Sigmoid colon (tissue), 7 donors: ENCODE data around the gene ACOX1. TPM values are rescaled to one million over a fixed set of nuclear protein-coding genes. Genes with fewer than 3 reads are reported as not detected.
"Not testable (repeated sequence)": the region's sequence is repeated elsewhere in the genome, so short reads cannot be mapped to it uniquely, and the experiment has no call there.

Experiments
- DNase-seq: peaks from one replicate; pipeline ENCODE4 v3.0.0-alpha.2; 2019
- H3K27ac ChIP-seq, 4 donors: fragments of 200-600 bp; sonication (generic); one replicate each; pipeline ENCODE4 v1.5.1; 2016 to 2019; ENCODE audit warnings: mild to moderate bottlenecking in 1 of 4
- H3K27me3 ChIP-seq, 3 donors: fragments of 200-600 bp; sonication (generic); one replicate each; pipeline ENCODE4 v1.5.1; 2019; ENCODE audit warnings: mild to moderate bottlenecking in 1 of 3
- H3K36me3 ChIP-seq, 4 donors: fragments of 200-600 bp; sonication (generic); one replicate each; pipeline ENCODE4 v1.5.1; 2016 to 2019
- H3K4me1 ChIP-seq, 4 donors: fragments of 200-600 bp; sonication (generic); one replicate each; pipeline ENCODE4 v1.5.1; 2017 to 2019
- H3K4me3 ChIP-seq, 4 donors: fragments of 200-600 bp; sonication (generic); one replicate each; pipeline ENCODE4 v1.5.1; 2017 to 2019; ENCODE audit warnings: mild to moderate bottlenecking in 2 of 4, moderate library complexity in 1 of 4
- H3K9me3 ChIP-seq, 4 donors: fragments of 200-600 bp in 3 of 4; sonication (generic) in 3 of 4; one replicate each; pipeline versions ENCODE4 v1.5.1 to v1.6.1; 2013 to 2019
- EP300 ChIP-seq, 4 donors: sonication (generic); formaldehyde crosslinking; IDR thresholded peaks; one replicate each; pipeline ENCODE4 v1.6.1; 2017; ENCODE audit warnings: antibody characterized with exemption in 4 of 4
- POLR2A ChIP-seq, 2 donors: fragments of 450-650 bp; IDR thresholded peaks; one replicate each; pipeline ENCODE4 v1.6.1; 2016; ENCODE audit warnings: antibody characterized with exemption in 2 of 2, mild to moderate bottlenecking in 2 of 2, moderate library complexity in 2 of 2
- POLR2AphosphoS5 ChIP-seq, 4 donors: sonication (generic); formaldehyde crosslinking; IDR thresholded peaks; one replicate each; pipeline ENCODE4 v1.6.1; 2017; ENCODE audit warnings: antibody characterized with exemption in 4 of 4
- WGBS, 2 donors: extraction: QIAGEN DNeasy Blood & Tissue Kit; methylation state at CpG; one replicate each; pipeline ENCODE4 v1.1.7; 2013; 5-methylcytosine and 5-hydroxymethylcytosine counted together
- intact Hi-C: fragments of 100-400 bp; cut with DNase I; formaldehyde crosslinking; loops from one replicate; pipeline ENCODE4 v1.15.1; 2023
- polyA plus RNA-seq, 3 donors: library from polyadenylated mRNA; stranded (reverse); fragments of 200-250 nt; gene quantifications; one replicate each; pipeline ENCODE4 v1.2.3, GENCODE V29; 2013
- total RNA-seq, 4 donors: library from RNA; depleted of rRNA; stranded (reverse); fragments of >200 nt; gene quantifications; one replicate each; pipeline ENCODE4 v1.1.0, GENCODE V29; 2016
- TF ChIP-seq, protein P1 (sequence below), 4 experiments: fragments of 450-650 bp in 3 of 4; fragments of 200-600 bp in 1 of 4; IDR thresholded peaks; one replicate each; pipeline ENCODE4 v1.5.1; 2016 to 2019; ENCODE audit warnings: antibody characterized with exemption in 4 of 4, mild to moderate bottlenecking in 3 of 4, moderate library complexity in 2 of 4
- donor health status: healthy with polysubstance abuse.
- donor health status: Bipolar disorder and iron deficiency.
- donor health status: healthy.

ACOX1 gene
- total and polyA plus RNA-seq, 7 donors = 31.3 to 93.2 (median 34.6) TPM

- peaks cover 0 to under 1% (median 0%) of the 10 kb centered on the region in 4 donors for H3K4me1 ChIP-seq
- 65 to 74% methylated on average over 4 of the region's 4 CpGs for WGBS, 2 donors
- no peak for DNase-seq
- TF ChIP-seq POLR2A (IDR thresholded peaks at IDR 0.05) (no peak), EP300 (IDR thresholded peaks at IDR 0.05) (no peak), POLR2AphosphoS5 (IDR thresholded peaks at IDR 0.05) (no peak)
- TF ChIP-seq, protein P1, sequence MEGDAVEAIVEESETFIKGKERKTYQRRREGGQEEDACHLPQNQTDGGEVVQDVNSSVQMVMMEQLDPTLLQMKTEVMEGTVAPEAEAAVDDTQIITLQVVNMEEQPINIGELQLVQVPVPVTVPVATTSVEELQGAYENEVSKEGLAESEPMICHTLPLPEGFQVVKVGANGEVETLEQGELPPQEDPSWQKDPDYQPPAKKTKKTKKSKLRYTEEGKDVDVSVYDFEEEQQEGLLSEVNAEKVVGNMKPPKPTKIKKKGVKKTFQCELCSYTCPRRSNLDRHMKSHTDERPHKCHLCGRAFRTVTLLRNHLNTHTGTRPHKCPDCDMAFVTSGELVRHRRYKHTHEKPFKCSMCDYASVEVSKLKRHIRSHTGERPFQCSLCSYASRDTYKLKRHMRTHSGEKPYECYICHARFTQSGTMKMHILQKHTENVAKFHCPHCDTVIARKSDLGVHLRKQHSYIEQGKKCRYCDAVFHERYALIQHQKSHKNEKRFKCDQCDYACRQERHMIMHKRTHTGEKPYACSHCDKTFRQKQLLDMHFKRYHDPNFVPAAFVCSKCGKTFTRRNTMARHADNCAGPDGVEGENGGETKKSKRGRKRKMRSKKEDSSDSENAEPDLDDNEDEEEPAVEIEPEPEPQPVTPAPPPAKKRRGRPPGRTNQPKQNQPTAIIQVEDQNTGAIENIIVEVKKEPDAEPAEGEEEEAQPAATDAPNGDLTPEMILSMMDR (IDR thresholded peaks at IDR 0.05) = no peak
- H3K9me3 ChIP-seq = no peaks in the 10 kb centered on the region
- intact Hi-C loops = no loop called here
- peaks cover 0 to 40% (median 0%) of the 10 kb centered on the region in 4 donors for H3K36me3 ChIP-seq
- no peak overlapping the region for H3K27ac ChIP-seq
- H3K27me3 ChIP-seq = no peaks in the 10 kb centered on the region
- H3K4me3 ChIP-seq = no peak overlapping the region
Measured at GRCh38 chr17:75970011-75970523, 8.9 kb downstream of the ACOX1 start.

GRCh38 chr17:75969044-75969443 lies 9.9 kb downstream of the ACOX1 start:
- H3K27me3 ChIP-seq, H3K9me3 ChIP-seq, DNase-seq, H3K4me3 ChIP-seq, H3K27ac ChIP-seq, intact Hi-C loops, H3K4me1 ChIP-seq: not testable (repeated sequence)
- peaks cover 0 to 40% (median 0%) of the 10 kb centered on the region in 4 donors for H3K36me3 ChIP-seq
- 86 to 93% methylated on average over 10 of the region's 10 CpGs for WGBS, 2 donors

GRCh38 chr17:75965468-75965867 lies 13.5 kb downstream of the ACOX1 start:
- H3K27ac ChIP-seq = no peak overlapping the region
- WGBS, 2 donors = 96% methylated on average over 6 of the region's 6 CpGs
- DNase-seq = no peak
- H3K36me3 ChIP-seq = peaks cover 0 to 10% (median 0%) of the 10 kb centered on the region in 4 donors
- intact Hi-C loops = no loop called here
- H3K4me1 ChIP-seq = no peaks in the 10 kb centered on the region
- H3K9me3 ChIP-seq = no peaks in the 10 kb centered on the region
- TF ChIP-seq, protein P1 (IDR thresholded peaks at IDR 0.05) = no peak
- no peak for TF ChIP-seq EP300 (IDR thresholded peaks at IDR 0.05)
- TF ChIP-seq POLR2A (IDR thresholded peaks at IDR 0.05) = no peak
- no peak for TF ChIP-seq POLR2AphosphoS5 (IDR thresholded peaks at IDR 0.05)
- no peaks in the 10 kb centered on the region for H3K27me3 ChIP-seq
- no peak overlapping the region for H3K4me3 ChIP-seq

DNA sequence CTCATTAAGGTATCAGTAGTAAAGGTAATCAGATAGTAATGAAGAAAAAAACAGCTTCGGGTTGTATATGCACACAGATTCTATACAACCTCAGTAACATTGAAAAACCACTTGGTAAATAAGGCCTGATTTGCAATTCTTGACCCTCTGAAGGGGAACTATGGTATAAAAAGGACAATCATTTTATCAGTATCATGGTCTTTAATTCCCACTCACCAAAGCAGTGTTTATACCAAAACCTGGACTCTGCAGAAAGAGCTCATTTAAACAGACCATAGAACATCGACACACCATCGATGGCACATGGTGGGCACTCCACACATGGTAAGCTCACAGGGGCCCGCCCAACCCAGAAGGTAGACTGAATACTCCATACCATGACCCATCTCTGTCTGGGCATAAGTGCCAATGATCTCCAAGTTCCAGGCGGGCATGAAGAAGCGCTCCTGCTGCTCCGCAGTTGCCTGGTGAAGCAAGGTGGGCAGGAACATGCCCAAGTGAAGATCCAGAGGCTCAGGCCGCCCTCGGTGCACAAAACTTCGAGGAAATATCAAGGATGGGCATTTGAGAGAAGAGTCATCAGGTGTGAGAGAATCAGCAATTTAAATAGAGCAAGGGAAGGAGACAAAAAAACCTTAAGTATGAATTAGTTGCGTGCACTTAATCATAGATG lies 19.0 kb downstream of the ACOX1 start:
- intact Hi-C loops = no loop called here
- H3K4me3 ChIP-seq = no peak overlapping the region
- peaks cover 13 to 26% (median 17%) of the 10 kb centered on the region in 4 donors for H3K36me3 ChIP-seq
- no peaks in the 10 kb centered on the region for H3K9me3 ChIP-seq
- no peak overlapping the region for H3K27ac ChIP-seq
- TF ChIP-seq POLR2AphosphoS5 (IDR thresholded peaks at IDR 0.05) = no peak
- no peak for TF ChIP-seq POLR2A (IDR thresholded peaks at IDR 0.05)
- TF ChIP-seq, protein P1 (IDR thresholded peaks at IDR 0.05) = no peak
- no peaks in the 10 kb centered on the region for H3K27me3 ChIP-seq
- DNase-seq = no peak
- WGBS, 2 donors = 91 to 97% methylated on average over 11 of the region's 11 CpGs
- H3K4me1 ChIP-seq = no peaks in the 10 kb centered on the region

DNA sequence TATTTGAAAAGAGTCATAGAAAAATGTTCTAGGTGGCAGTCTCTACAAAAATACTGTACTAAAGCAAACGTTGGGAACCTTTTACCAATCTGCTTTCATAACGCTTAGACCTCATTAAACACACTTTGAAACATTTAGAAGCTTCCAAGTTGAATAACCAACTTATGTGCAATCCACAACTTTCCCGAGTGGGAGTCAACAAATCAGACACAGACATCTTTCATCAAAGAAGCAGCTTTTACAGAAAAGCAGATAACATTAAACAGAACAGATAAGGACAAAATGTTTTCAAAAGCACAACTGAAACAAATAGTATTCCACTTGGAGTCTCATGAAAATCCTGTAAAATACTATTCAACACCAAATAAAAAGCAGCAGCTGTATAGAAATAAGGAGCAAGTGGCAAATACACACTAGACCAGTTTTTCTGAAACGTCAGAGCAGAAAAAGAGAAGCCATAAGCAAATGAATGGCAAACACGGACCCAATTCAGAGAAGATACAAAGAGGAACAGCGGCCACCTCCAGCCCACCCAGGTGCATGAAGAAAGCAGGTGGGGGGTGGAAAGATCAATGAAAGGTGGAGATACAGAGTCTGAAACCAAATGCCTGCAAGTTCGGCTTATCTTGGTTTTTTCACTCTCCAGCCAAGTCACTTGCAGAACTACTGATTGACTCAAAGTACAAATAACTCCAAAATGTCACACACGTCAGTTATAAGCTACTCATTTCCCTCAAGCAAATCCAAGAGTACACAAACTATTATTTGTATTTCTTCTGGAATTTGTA lies 19.7 kb downstream of the ACOX1 start:
- 46 to 80% methylated on average over 8 of the region's 8 CpGs for WGBS, 2 donors
- peaks cover 13 to 34% (median 21%) of the 10 kb centered on the region in 4 donors for H3K36me3 ChIP-seq
- no peak overlapping the region for H3K4me3 ChIP-seq
- intact Hi-C loops = no loop called here
- no peaks in the 10 kb centered on the region for H3K4me1 ChIP-seq
- DNase-seq = no peak
- no peak overlapping the region for H3K27ac ChIP-seq
- TF ChIP-seq EP300 (IDR thresholded peaks at IDR 0.05) (no peak), POLR2AphosphoS5 (IDR thresholded peaks at IDR 0.05) (no peak), POLR2A (IDR thresholded peaks at IDR 0.05) (no peak)
- TF ChIP-seq, protein P1 (IDR thresholded peaks at IDR 0.05) = no peak
- H3K9me3 ChIP-seq = no peaks in the 10 kb centered on the region
- H3K27me3 ChIP-seq = no peaks in the 10 kb centered on the region
